Activated CD4-positive, CD25-positive, alpha-beta regulatory T cell treated with anti-CD3 and anti-CD28 coated beads, Interleukin-2, amount 50 U/mL, for 72 hours (primary cell): ENCODE data around the gene APOF.
"Not testable (repeated sequence)": the region's sequence is repeated elsewhere in the genome, so short reads cannot be mapped to it uniquely, and the experiment has no call there.

Source experiments
- DNase-seq: peaks from one replicate; pipeline ENCODE4 v3.0.0; 2021

APOF gene

GRCh38 chr12:56362130-56363059 is at the start of gene APOF:
Gene APOF (minus strand): TSS chr12:56362857. CDS start chr12:56362745, 112 bp downstream.
- no peak for DNase-seq

GRCh38 chr12:56411781-56412639 is 49.4 kb upstream of the APOF start:
- DNase-seq = no peak

GRCh38 chr12:56410768-56411167 is 48.1 kb upstream of the APOF start:
- no peak for DNase-seq

- no peak for DNase-seq
Observed at GRCh38 chr12:56408799-56409417, 46.3 kb upstream of the APOF start.

GRCh38 chr12:56404227-56404626 is 41.6 kb upstream of the APOF start:
- DNase-seq = not testable (repeated sequence)

- not testable (repeated sequence) for DNase-seq
Observed at GRCh38 chr12:56401612-56402011, 39.0 kb upstream of the APOF start.

- not testable (repeated sequence) for DNase-seq
Observed at GRCh38 chr12:56401125-56401524, 38.5 kb upstream of the APOF start.

- not testable (repeated sequence) for DNase-seq
Observed at GRCh38 chr12:56399466-56399865, 36.8 kb upstream of the APOF start.

GRCh38 chr12:56398324-56398723 is 35.7 kb upstream of the APOF start:
- no peak for DNase-seq

- DNase-seq = no peak
Observed at GRCh38 chr12:56392331-56392730, 29.7 kb upstream of the APOF start.

GRCh38 chr12:56391721-56392120 is 29.1 kb upstream of the APOF start:
- DNase-seq = no peak

- no peak for DNase-seq
Observed at GRCh38 chr12:56389412-56389811, 26.8 kb upstream of the APOF start.

GRCh38 chr12:56387152-56387736 is 24.6 kb upstream of the APOF start:
- no peak for DNase-seq

- DNase-seq = no peak
Observed at GRCh38 chr12:56385873-56386272, 23.2 kb upstream of the APOF start.

GRCh38 chr12:56382611-56383010 is 20.0 kb upstream of the APOF start:
- DNase-seq = no peak

- no peak for DNase-seq
Observed at GRCh38 chr12:56377989-56378316, 15.3 kb upstream of the APOF start.

- no peak for DNase-seq
Observed at GRCh38 chr12:56377310-56377988, 14.8 kb upstream of the APOF start.

GRCh38 chr12:56375598-56376434 is 13.2 kb upstream of the APOF start:
- no peak for DNase-seq

GRCh38 chr12:56374726-56375597 is 12.3 kb upstream of the APOF start:
- no peak for DNase-seq

GRCh38 chr12:56373515-56373914 is 10.9 kb upstream of the APOF start:
- DNase-seq = no peak
